K562 (cell line): ENCODE data around the gene NUDT5. TPM values are rescaled to one million over a fixed set of nuclear protein-coding genes. Genes with fewer than 3 reads are reported as not detected.

Experiments used
- ARID3A ChIP-seq: IDR thresholded peaks from 2 replicates; pipeline ENCODE4 v1.6.1; 2012; ENCODE audit warnings: low read depth, low read length, improper control_type of control experiment, borderline replicate concordance
- BDP1 ChIP-seq: IDR thresholded peaks from 3 replicates; pipeline ENCODE4 v1.6.1; 2011; ENCODE audit not compliant: insufficient read length, insufficient read depth
- DIDO1 ChIP-seq: fragments of 450-650 bp; IDR thresholded peaks from 2 replicates; pipeline ENCODE4 v1.6.1; 2016; ENCODE audit warnings: low read depth, missing biosample characterization, missing genetic modification characterization
- DPF2 ChIP-seq: fragments of 450-650 bp; IDR thresholded peaks from 2 replicates; pipeline ENCODE4 v1.6.1; 2016
- ELF1 ChIP-seq: fragments of 200-800 bp; sonication (Bioruptor generic); IDR thresholded peaks from 2 replicates; pipeline ENCODE4 v1.6.1; 2016; ENCODE audit warnings: missing genetic modification characterization, missing compliant biosample characterization
- FOXA3 ChIP-seq, 2 experiments: fragments of 450-650 bp in 1 of 2; sonication (generic) in 1 of 2; formaldehyde crosslinking; IDR thresholded peaks in 1 of 2; conservative IDR thresholded peaks in 1 of 2; 2 replicates each; pipeline versions ENCODE4 v1.4.0 to v1.8.0; 2020 to 2022; ENCODE audit warnings: mild to moderate bottlenecking in 2 of 2, missing genetic modification reagents in 1 of 2
- GTF2E2 ChIP-seq: fragments of 200-800 bp; sonication (Bioruptor generic); IDR thresholded peaks from 2 replicates; pipeline ENCODE4 v1.6.1; 2016; ENCODE audit warnings: missing genetic modification characterization, missing compliant biosample characterization
- HMGN3 ChIP-seq: IDR thresholded peaks from 2 replicates; pipeline ENCODE4 v1.6.1; 2011; ENCODE audit warnings: borderline replicate concordance, low read depth, mild to moderate bottlenecking, mixed read lengths, low read length; ENCODE audit not compliant: insufficient read length; ENCODE audit errors: extremely low read depth
- MIER1 ChIP-seq: fragments of 450-650 bp; IDR thresholded peaks from 2 replicates; pipeline ENCODE4 v1.6.1; 2016; ENCODE audit warnings: antibody characterized with exemption, mild to moderate bottlenecking, low read depth
- NR2C2 ChIP-seq, 2 experiments: fragments of 200-800 bp in 1 of 2; sonication (Bioruptor generic) in 1 of 2; sonication (generic) in 1 of 2; formaldehyde crosslinking in 1 of 2; IDR thresholded peaks; 2 replicates each; pipeline versions ENCODE4 v1.6.1 to v1.8.0; 2016 to 2022; ENCODE audit warnings: mild to moderate bottlenecking in 1 of 2, missing compliant biosample characterization in 1 of 2, missing genetic modification characterization in 1 of 2, missing genetic modification reagents in 1 of 2
- RB1 ChIP-seq: fragments of 450-650 bp; IDR thresholded peaks from 2 replicates; pipeline ENCODE4 v1.6.1; 2017; ENCODE audit warnings: low read depth, mild to moderate bottlenecking
- SIX5 ChIP-seq, 2 experiments: IDR thresholded peaks; 2 replicates each; pipeline ENCODE4 v1.6.1; 2011; ENCODE audit warnings: low read length in 2 of 2, borderline replicate concordance in 1 of 2, low read depth in 1 of 2, mild to moderate bottlenecking in 1 of 2, moderate library complexity in 1 of 2; ENCODE audit not compliant: insufficient read depth in 1 of 2
- SMC3 ChIP-seq: conservative IDR thresholded peaks from 2 replicates; pipeline ENCODE4 v1.6.1; 2011; ENCODE audit warnings: low read depth, low read length, improper control_type of control experiment; ENCODE audit not compliant: insufficient read depth
- WHSC1 ChIP-seq: IDR thresholded peaks from one replicate; pipeline ENCODE4 v1.6.1; 2012; ENCODE audit warnings: low read length, control low read depth, inconsistent platforms
- XRCC5 ChIP-seq: fragments of 200-400 bp; formaldehyde crosslinking; IDR thresholded peaks from 2 replicates; pipeline ENCODE4 v1.6.1; 2017; ENCODE audit warnings: low read depth, mild to moderate bottlenecking, low read length
- ZNF140 ChIP-seq: fragments of 250-450 bp; sonication (Bioruptor Pico); IDR thresholded peaks from 2 replicates; pipeline ENCODE4 v1.8.0; 2021; ENCODE audit warnings: moderate library complexity, mild to moderate bottlenecking, inconsistent platforms
- ZNF274 ChIP-seq: IDR thresholded peaks from 2 replicates; pipeline ENCODE4 v1.6.1; 2011; ENCODE audit warnings: low read depth, mild to moderate bottlenecking, low read length, moderate library complexity, borderline replicate concordance
- ZNF316 ChIP-seq: fragments of 450-650 bp; IDR thresholded peaks from 2 replicates; pipeline ENCODE4 v1.6.1; 2016
- polyA plus RNA-seq, 8 experiments: library from polyadenylated mRNA; depleted of rRNA in 4 of 8; stranded (reverse) in 5 of 8; unstranded in 3 of 8; fragments of >200 nt; fragmentation: Nextera tagmentation in 2 of 8; fragmentation: Illumina TruSeq in 1 of 8; extraction: Ambion mirVana in 2 of 8; extraction: Trizol in 1 of 8; gene quantifications; 2 replicates each; pipeline versions ENCODE4 v1.2.1 to v1.2.3, GENCODE V29; 2011 to 2014; ENCODE audit warnings: inconsistent platforms in 1 of 8, missing spikeins in 1 of 8
- total RNA-seq, 7 experiments: library from RNA; depleted of rRNA in 6 of 7; stranded (reverse); fragments of >200 nt in 6 of 7; fragmentation: Illumina TruSeq in 2 of 7; extraction: Trizol in 2 of 7; gene quantifications; 2 replicates each; pipeline versions ENCODE4 v1.2.1 to v1.2.3, GENCODE V29; 2011 to 2021; ENCODE audit warnings: low replicate concordance in 1 of 7
- TF ChIP-seq, protein P1 (sequence below): fragments of 200-800 bp; sonication (Bioruptor generic); IDR thresholded peaks from 2 replicates; pipeline ENCODE4 v1.6.1; 2017; ENCODE audit warnings: missing genetic modification characterization, missing compliant biosample characterization
- TF ChIP-seq, protein P2 (sequence below): fragments of 450-650 bp; formaldehyde crosslinking; conservative IDR thresholded peaks from 2 replicates; pipeline ENCODE4 v1.4.0; 2022; ENCODE audit warnings: mild to moderate bottlenecking, missing genetic modification characterization
- TF ChIP-seq, protein P3 (sequence below): fragments of 450-650 bp; formaldehyde crosslinking; IDR thresholded peaks from 2 replicates; pipeline ENCODE4 v1.4.0; 2020; ENCODE audit warnings: mild to moderate bottlenecking, moderate library complexity

NUDT5 gene
- total and polyA plus RNA-seq, 9 of the 15 experiments (the other 6 are each of a cell fraction or from before 2014, with no cell fraction given) = 87.7 to 422 (median 186) TPM

- TF ChIP-seq, protein P1, sequence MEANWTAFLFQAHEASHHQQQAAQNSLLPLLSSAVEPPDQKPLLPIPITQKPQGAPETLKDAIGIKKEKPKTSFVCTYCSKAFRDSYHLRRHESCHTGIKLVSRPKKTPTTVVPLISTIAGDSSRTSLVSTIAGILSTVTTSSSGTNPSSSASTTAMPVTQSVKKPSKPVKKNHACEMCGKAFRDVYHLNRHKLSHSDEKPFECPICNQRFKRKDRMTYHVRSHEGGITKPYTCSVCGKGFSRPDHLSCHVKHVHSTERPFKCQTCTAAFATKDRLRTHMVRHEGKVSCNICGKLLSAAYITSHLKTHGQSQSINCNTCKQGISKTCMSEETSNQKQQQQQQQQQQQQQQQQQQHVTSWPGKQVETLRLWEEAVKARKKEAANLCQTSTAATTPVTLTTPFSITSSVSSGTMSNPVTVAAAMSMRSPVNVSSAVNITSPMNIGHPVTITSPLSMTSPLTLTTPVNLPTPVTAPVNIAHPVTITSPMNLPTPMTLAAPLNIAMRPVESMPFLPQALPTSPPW = peak; percentile 84
- TF ChIP-seq MIER1 (no peak; the same call in 1 of the 2 replicates), ZNF316 (no peak), XRCC5 (peak; percentile 89; the same call in 1 of the 2 replicates), SIX5 (IDR thresholded peaks at IDR 0.05; ENCODE audit: borderline replicate concordance in 1 of 2, insufficient read depth in 1 of 2, low read depth in 1 of 2, low read length in 2 of 2) (peak; percentile 24 to 56; a peak in 2 of 4 replicates), ELF1 (peak; percentile 97), WHSC1 (no peak), DIDO1 (tag) (peak; percentile 99), HMGN3 (no peak), RB1 (peak; percentile 54; the same call in 1 of the 2 replicates), ZNF274 (no peak), NR2C2 (CRISPR knock-in tag; IDR thresholded peaks at IDR 0.05) (peak; percentile 97), NR2C2 (tag; IDR thresholded peaks at IDR 0.05) (peak; percentile 100), BDP1 (no peak), DPF2 (peak; percentile 22; the same call in 1 of the 2 replicates), SMC3 (no peak), ZNF140 (CRISPR knock-in tag) (no peak), GTF2E2 (no peak), FOXA3 (CRISPR knock-in tag; conservative IDR thresholded peaks at IDR 0.05 in 1 of 2, IDR thresholded peaks at IDR 0.05 in 1 of 2) (no peak), ARID3A (no peak)
- TF ChIP-seq, protein P2, sequence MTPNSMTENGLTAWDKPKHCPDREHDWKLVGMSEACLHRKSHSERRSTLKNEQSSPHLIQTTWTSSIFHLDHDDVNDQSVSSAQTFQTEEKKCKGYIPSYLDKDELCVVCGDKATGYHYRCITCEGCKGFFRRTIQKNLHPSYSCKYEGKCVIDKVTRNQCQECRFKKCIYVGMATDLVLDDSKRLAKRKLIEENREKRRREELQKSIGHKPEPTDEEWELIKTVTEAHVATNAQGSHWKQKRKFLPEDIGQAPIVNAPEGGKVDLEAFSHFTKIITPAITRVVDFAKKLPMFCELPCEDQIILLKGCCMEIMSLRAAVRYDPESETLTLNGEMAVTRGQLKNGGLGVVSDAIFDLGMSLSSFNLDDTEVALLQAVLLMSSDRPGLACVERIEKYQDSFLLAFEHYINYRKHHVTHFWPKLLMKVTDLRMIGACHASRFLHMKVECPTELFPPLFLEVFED (CRISPR knock-in tag) = 0 out of 2 replicates have a peak, but pooled peaks have one; percentile 44
- TF ChIP-seq, protein P3, sequence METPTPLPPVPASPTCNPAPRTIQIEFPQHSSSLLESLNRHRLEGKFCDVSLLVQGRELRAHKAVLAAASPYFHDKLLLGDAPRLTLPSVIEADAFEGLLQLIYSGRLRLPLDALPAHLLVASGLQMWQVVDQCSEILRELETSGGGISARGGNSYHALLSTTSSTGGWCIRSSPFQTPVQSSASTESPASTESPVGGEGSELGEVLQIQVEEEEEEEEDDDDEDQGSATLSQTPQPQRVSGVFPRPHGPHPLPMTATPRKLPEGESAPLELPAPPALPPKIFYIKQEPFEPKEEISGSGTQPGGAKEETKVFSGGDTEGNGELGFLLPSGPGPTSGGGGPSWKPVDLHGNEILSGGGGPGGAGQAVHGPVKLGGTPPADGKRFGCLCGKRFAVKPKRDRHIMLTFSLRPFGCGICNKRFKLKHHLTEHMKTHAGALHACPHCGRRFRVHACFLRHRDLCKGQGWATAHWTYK (CRISPR knock-in tag) = no peak
These were observed at the start of gene NUDT5, which contains the start of gene CDC123 (continued) for GRCh38 chr10:12195603-12196506.
